ENCODE measurements around the gene SPNS2. TPM values are rescaled to one million over a fixed set of nuclear protein-coding genes. Genes with fewer than 3 reads are reported as not detected.

The SPNS2 gene
- total RNA-seq, 1 donor from 2014 or later, result 12.2 TPM

DNA sequence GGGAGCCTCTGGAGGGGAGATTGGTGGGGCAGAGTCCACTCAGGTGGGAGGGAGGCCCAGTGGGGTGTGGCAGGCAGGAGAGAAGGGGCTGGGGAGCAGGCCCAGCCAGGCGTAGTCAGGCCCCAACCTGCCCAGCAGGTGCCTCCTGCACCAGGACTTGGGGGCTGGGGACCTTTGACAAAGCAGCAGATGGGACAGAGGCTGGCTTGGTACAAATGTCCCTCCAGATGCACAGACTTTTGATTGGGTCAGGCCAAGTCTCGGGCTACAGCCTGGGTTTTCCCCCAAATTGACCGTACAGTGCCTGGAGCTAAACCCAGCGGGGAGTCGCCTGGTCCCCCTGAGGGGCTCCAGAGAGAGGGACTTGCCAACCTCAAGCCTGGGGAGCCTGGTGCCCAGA lies 61.3 kb downstream of the SPNS2 start:
- no peaks in the 10 kb centered on the region for H3K36me3 Mint-ChIP-seq
- DNase-seq (ENCODE audit: low spot score in 2 of 2, unreplicated experiment in 2 of 2), result no peak
- H3K27me3 Mint-ChIP-seq (ENCODE audit: low read depth), result no peaks in the 10 kb centered on the region
- TF ChIP-seq, protein P1, sequence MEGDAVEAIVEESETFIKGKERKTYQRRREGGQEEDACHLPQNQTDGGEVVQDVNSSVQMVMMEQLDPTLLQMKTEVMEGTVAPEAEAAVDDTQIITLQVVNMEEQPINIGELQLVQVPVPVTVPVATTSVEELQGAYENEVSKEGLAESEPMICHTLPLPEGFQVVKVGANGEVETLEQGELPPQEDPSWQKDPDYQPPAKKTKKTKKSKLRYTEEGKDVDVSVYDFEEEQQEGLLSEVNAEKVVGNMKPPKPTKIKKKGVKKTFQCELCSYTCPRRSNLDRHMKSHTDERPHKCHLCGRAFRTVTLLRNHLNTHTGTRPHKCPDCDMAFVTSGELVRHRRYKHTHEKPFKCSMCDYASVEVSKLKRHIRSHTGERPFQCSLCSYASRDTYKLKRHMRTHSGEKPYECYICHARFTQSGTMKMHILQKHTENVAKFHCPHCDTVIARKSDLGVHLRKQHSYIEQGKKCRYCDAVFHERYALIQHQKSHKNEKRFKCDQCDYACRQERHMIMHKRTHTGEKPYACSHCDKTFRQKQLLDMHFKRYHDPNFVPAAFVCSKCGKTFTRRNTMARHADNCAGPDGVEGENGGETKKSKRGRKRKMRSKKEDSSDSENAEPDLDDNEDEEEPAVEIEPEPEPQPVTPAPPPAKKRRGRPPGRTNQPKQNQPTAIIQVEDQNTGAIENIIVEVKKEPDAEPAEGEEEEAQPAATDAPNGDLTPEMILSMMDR (IDR thresholded peaks at IDR 0.05; ENCODE audit: unreplicated experiment), result no peak
- no peak overlapping the region for H3K4me3 Mint-ChIP-seq
- no peak overlapping the region for H3K27ac Mint-ChIP-seq
- no peaks in the 10 kb centered on the region for H3K9me3 Mint-ChIP-seq
- peaks cover 30% of the 10 kb centered on the region for H3K4me1 Mint-ChIP-seq

DNA sequence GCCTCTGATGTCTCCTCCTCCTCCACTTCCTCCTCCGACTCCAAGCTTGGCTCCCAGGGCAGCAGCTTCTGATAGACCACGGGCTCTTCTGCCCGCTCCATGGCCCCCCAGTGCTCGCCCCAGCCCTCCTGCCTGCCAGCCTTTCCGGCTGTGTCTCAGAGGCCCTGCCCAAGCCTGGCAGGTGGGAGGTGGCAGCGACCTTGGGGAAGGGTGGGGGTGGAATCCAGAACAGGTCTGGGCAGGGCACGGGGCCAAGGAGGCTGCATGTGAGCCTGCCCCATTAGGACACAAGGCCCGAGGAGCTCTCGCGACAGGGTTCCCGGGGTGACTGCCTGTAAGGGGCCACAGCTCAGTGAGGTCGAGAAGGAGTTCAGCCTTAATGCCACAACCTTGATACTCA lies 61.7 kb downstream of the SPNS2 start, which contains the start of gene GGT6:
Gene GGT6, minus strand, starts transcription at position 157 of the 400 bp plus-strand sequence. Its CDS starts 56 bp downstream, at position 101.
- TF ChIP-seq, protein P1 (IDR thresholded peaks at IDR 0.05; ENCODE audit: unreplicated experiment), result no peak
- DNase-seq (ENCODE audit: low spot score in 2 of 2, unreplicated experiment in 2 of 2), result no peak
- H3K27me3 Mint-ChIP-seq (ENCODE audit: low read depth), result no peaks in the 10 kb centered on the region
- no peaks in the 10 kb centered on the region for H3K9me3 Mint-ChIP-seq
- H3K27ac Mint-ChIP-seq, result no peak within 1 kb of the TSS
- H3K4me1 Mint-ChIP-seq, result peaks cover 28% of the 10 kb centered on the region
- no peaks in the 10 kb centered on the region for H3K36me3 Mint-ChIP-seq
- H3K4me3 Mint-ChIP-seq, result no peak within 1 kb of the TSS

DNA sequence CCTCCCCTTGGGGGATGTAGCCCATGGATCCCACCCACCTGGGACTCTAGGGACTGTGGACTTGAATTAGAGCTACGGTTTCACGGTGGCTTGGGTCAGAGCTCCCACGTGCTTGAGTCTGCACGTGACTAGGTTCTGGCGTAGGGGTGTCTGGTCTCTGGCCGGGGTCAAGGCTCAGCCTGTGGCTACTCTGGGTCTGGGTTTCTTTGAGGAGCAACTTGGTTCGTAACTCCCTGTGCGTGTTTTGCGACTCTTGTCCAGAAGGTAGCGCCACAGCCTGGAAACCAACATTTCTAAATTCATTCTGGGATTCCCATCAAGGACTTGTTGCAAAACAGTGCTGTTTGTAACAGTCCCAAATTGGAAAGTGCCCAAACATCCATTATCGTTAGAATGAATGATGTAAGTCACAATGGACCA lies 62.2 kb downstream of the SPNS2 start:
- Mint-ChIP-seq H3K36me3 (no peaks in the 10 kb centered on the region), H3K27ac (no peak overlapping the region), H3K4me1 (peaks cover 28% of the 10 kb centered on the region), H3K27me3 (ENCODE audit: low read depth) (no peaks in the 10 kb centered on the region), H3K9me3 (no peaks in the 10 kb centered on the region), H3K4me3 (no peak overlapping the region)
- no peak for DNase-seq (ENCODE audit: low spot score in 2 of 2, unreplicated experiment in 2 of 2)
- TF ChIP-seq, protein P1 (IDR thresholded peaks at IDR 0.05; ENCODE audit: unreplicated experiment), result no peak

DNA sequence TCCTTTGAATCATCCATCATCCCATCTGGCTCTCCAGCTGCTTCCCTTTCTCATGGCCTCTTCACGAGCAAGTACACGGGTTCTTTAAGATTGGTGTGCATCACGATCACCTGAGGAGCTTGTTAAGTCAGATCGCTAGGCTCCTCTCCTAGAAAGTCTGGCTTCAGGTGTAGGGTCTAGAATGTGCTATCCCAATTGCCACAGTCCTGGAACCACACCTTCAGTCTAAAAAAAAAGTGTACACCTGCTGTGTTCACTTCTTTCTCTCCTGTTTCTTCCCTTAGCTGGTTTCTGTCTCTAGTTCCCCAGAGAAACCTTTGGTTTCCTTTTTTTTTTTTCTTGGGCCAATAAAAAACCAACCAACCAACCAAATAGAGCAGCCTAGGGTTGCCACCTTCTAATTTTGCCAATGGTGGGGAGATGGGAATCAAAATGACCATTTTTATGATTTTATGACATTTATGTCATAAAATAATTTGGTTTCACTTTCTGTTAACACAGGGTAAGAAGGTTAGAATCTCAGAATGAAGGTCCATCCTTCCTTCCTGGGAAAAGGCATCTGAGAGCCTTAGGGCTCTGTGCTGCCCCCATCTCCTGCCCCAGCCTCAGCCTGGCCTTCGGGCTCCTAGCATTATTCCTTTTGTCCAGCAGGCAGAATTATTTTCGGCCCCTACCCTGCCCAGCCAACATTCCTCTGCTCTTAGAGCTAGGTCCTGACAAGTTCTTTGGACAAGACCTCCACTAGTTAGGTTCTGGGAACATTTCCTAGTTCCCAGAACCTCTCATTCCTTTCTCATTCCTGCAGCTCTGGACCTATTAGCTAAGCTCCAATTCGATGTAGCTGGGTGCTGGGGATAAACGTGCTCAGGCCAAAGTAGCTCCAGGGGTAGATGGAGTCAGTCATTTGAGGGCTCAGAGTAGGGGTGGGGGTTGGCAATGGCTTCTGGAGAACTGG lies 63.6 kb downstream of the SPNS2 start:
- Mint-ChIP-seq H3K4me3 (no peak overlapping the region), H3K36me3 (no peaks in the 10 kb centered on the region), H3K27me3 (ENCODE audit: low read depth) (no peaks in the 10 kb centered on the region), H3K4me1 (peaks cover 29% of the 10 kb centered on the region), H3K9me3 (no peaks in the 10 kb centered on the region), H3K27ac (no peak overlapping the region)
- DNase-seq (ENCODE audit: low spot score in 2 of 2, unreplicated experiment in 2 of 2), result no peak
- TF ChIP-seq, protein P1 (IDR thresholded peaks at IDR 0.05; ENCODE audit: unreplicated experiment), result no peak

DNA sequence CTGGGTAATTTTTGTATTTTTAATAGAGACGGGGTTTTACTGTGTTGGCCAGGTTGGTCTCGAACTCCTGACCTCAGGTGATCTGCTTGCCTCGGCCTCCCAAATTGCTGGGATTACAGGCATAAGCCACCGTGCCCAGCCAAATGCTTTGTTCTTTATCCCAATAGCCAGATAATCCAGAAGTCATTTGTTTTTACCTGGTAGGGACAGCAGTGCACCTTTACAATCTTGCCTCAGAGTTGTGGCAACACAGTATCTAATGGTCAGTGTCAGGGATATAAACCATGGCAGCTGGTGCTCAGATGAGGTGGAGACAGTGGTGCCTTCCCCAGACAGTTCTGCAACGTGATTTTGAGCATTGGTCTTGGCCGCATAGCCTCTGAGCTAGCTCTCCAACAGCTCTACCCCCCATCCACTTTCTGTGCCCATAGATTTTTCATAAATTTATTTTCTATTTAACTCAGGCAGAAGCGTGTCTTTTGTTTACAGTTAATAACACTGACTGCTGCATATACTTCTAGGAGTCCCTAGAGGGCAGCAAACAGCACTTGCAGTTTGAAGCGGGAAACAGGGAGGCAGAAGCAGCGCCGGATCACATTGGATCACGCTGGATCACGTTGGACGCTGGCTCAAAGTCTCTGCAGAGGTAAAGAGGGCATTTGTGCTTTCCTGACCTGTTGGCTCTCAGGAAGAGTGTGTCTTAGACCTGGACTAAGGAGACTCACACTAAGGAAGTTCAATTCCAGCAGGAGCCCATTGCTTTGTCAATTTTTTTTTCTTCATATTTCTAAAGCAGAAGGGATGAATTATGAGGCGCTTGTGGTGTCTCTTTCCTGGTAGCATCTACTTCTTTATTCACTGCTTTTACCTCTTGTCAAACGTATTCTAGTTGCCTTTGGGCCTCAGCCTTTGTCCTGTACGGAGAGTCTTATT lies 66.8 kb downstream of the SPNS2 start:
- no peaks in the 10 kb centered on the region for H3K27me3 Mint-ChIP-seq (ENCODE audit: low read depth)
- peak overlapping the region; percentile 50 for H3K27ac Mint-ChIP-seq
- H3K36me3 Mint-ChIP-seq, result no peaks in the 10 kb centered on the region
- TF ChIP-seq, protein P1 (IDR thresholded peaks at IDR 0.05; ENCODE audit: unreplicated experiment), result peak; percentile 56
- peaks cover 37% of the 10 kb centered on the region for H3K4me1 Mint-ChIP-seq
- H3K9me3 Mint-ChIP-seq, result no peaks in the 10 kb centered on the region
- DNase-seq (ENCODE audit: low spot score in 2 of 2, unreplicated experiment in 2 of 2), result no peak
- no peak overlapping the region for H3K4me3 Mint-ChIP-seq
